ENCODE results near the gene ALLC.

DNA sequence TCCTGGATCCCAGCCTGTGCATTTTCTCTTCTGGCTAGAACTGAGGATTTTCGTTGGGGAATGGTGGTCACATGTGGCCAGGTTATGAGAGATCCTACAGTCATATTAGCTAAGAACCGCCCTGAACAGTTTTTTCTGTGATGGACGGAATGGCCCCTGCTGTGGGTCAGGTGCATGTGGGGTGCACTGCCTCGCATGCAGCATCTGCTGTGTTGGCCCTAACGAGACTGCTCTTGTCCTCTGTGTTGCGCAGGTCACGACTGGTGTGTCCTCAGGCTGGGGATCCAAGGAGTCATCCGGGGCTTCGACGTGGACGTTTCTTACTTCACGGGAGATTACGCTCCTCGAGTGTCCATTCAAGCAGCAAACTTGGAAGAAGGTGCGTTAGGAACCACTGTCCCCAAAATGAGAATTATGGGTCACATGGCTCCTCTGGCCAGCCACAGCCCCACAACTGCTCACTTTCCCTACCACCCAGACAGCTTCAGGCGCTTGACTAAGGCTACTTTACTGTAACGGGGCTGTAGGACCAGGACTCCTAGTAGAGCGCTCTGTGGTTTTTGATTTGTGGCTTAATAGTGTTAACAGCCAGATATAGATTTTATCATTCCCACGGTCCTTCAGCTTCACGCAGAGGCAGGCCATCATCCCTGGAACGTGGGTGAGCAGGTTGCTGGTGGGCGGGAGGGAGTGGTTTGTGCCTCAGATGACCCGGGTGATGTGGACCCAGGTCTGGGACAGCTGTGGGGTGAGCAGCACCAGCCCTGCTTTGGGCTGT is 21.8 kb downstream of the ALLC start:
- TF ChIP-seq CTCF (IDR thresholded peaks at IDR 0.05) = no peak
- TF ChIP-seq POLR2A (IDR thresholded peaks at IDR 0.05) = no peak

Data from testis (tissue), 2 donors.